ENCODE results near the gene COIL.
A peak's percentile ranks its signal among the peaks of the same experiment; 100 is the strongest.

Gene COIL

GRCh38 chr17:56902348-56902747 lies 58.5 kb downstream of the COIL start:
- no peak for DNase-seq

GRCh38 chr17:56899403-56899802 lies 61.4 kb downstream of the COIL start:
- DNase-seq: no peak

GRCh38 chr17:56898874-56899273 lies 62.0 kb downstream of the COIL start:
- no peak for DNase-seq

GRCh38 chr17:56897646-56898424 lies 63.0 kb downstream of the COIL start:
- no peak for DNase-seq

GRCh38 chr17:56896968-56897359 lies 63.9 kb downstream of the COIL start:
- no peak for DNase-seq

GRCh38 chr17:56896217-56896967 lies 64.5 kb downstream of the COIL start:
- DNase-seq: no peak

GRCh38 chr17:56894859-56895455 lies 65.9 kb downstream of the COIL start:
- no peak for DNase-seq

GRCh38 chr17:56893503-56893902 lies 67.3 kb downstream of the COIL start:
- no peak for DNase-seq

- DNase-seq: no peak
These were observed 68.5 kb downstream of the COIL start for GRCh38 chr17:56892333-56892732.

GRCh38 chr17:56891751-56892150 lies 69.1 kb downstream of the COIL start:
- peak; percentile 62 for DNase-seq

GRCh38 chr17:56890906-56891674 lies 69.8 kb downstream of the COIL start:
- DNase-seq: no peak

- no peak for DNase-seq
These were observed 70.5 kb downstream of the COIL start for GRCh38 chr17:56890390-56890789.

Data from stimulated activated CD4-positive, alpha-beta T cell treated with anti-CD3 and anti-CD28 coated beads, Interleukin-12 subunit alpha, Interleukin-12 subunit beta, amount 100 ng/mL, for 4 hours (primary cell).